22Rv1 (cell line): Measurements from ENCODE around the gene DUOXA1.

Experiments used
- CTCF ChIP-seq: fragments of 450-650 bp; IDR thresholded peaks from 2 replicates; pipeline ENCODE4 v1.5.1; 2017; ENCODE audit warnings: mild to moderate bottlenecking
- ZFX ChIP-seq: fragments of 450-650 bp; IDR thresholded peaks from 2 replicates; pipeline ENCODE4 v1.6.1; 2017; ENCODE audit warnings: antibody characterized with exemption, borderline replicate concordance

DNA sequence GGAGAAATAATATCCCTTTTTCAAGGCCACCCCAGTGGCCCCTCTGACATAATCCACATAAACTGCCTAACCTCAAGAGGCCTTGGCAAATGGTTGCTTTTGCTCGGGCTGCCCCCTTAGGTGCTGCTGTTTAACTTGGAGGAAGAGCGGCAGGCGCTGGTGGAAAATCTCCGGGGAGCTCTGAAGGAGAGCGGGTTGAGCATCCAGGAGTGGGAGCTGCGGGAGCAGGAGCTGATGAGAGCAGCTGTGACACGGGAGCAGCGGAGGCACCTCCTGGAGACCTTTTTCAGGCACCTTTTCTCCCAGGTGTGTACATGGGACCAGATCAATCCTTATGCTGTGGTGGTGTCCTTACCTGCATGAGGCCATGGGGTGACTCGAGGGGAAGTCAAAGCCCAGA, 15.1 kb upstream of the DUOXA1 start:
- TF ChIP-seq CTCF: no peak
- TF ChIP-seq ZFX: no peak
